Left lung (tissue), 10 donors: ENCODE data around the gene ZNF582. TPM values are rescaled to one million over a fixed set of nuclear protein-coding genes. Genes with fewer than 3 reads are reported as not detected.
A peak's percentile ranks its signal among the peaks of the same experiment; 100 is the strongest.
"Not testable (repeated sequence)": the region's sequence is repeated elsewhere in the genome, so short reads cannot be mapped to it uniquely, and the experiment has no call there.

Experiments
- ATAC-seq: fragments of 200-7000 bp; cut with Tn5 transposase; one replicate; pipeline ENCODE4 v1.9.1; 2020; ENCODE audit warnings: moderate library complexity
- DNase-seq, 4 donors: peaks; one replicate each; pipeline ENCODE4 v3.0.0-alpha.2; 2013 to 2020
- H3K27ac ChIP-seq, 2 donors: fragments of 200-600 bp; sonication (generic) in 1 of 2; one replicate each; pipeline versions ENCODE4 v1.5.0 to v1.8.0; 2020 to 2021
- H3K27me3 ChIP-seq, 2 donors: fragments of 200-600 bp; sonication (generic) in 1 of 2; one replicate each; pipeline versions ENCODE4 v1.5.0 to v1.8.0; 2020 to 2021
- H3K36me3 ChIP-seq, 2 donors: fragments of 200-600 bp; sonication (generic) in 1 of 2; one replicate each; pipeline versions ENCODE4 v1.5.0 to v1.8.0; 2020 to 2021
- H3K4me1 ChIP-seq, 2 donors: fragments of 200-600 bp; one replicate each; pipeline ENCODE4 v1.8.0; 2021
- H3K4me3 ChIP-seq, 2 donors: fragments of 200-600 bp; sonication (generic) in 1 of 2; one replicate each; pipeline versions ENCODE4 v1.5.0 to v1.8.0; 2020 to 2021; ENCODE audit warnings: mild to moderate bottlenecking in 1 of 2
- H3K9me3 ChIP-seq, 2 donors: fragments of 200-600 bp; sonication (generic) in 1 of 2; one replicate each; pipeline versions ENCODE4 v1.5.0 to v1.8.0; 2020 to 2021
- intact Hi-C, 2 donors: fragments of 100-400 bp; cut with DNase I; formaldehyde crosslinking; loops; one replicate each; pipeline versions ENCODE4 v1.11.2 to v1.14.2; 2022
- polyA plus RNA-seq, 6 donors: library from polyadenylated mRNA; unstranded; fragments of 120-200 nt; gene quantifications; one replicate each; pipeline ENCODE4 v1.2.1, GENCODE V29; 2013; ENCODE audit not compliant: insufficient read length in 6 of 6
- total RNA-seq, 2 donors: library from RNA; stranded (reverse); fragmentation: NEBNext Ultra II Directional; extraction: Animal tissue kit (Norgen Biotek cat#: 25700); gene quantifications; one replicate each; pipeline ENCODE4 v1.2.1, GENCODE V29; 2021
- TF ChIP-seq, protein P1 (sequence below), 2 donors: fragments of 200-600 bp; sonication (generic) in 1 of 2; IDR thresholded peaks; one replicate each; pipeline versions ENCODE4 v1.5.0 to v1.8.0; 2021; ENCODE audit warnings: antibody characterized with exemption in 2 of 2
- donor health status: DM: no; HTN: yes; CAD: no.
- donor health status: DM: no; HTN: no; CAD: no.

ZNF582 gene
- total and polyA plus RNA-seq, 8 donors: 2.9 to 13.1 (median 8.9) TPM

DNA sequence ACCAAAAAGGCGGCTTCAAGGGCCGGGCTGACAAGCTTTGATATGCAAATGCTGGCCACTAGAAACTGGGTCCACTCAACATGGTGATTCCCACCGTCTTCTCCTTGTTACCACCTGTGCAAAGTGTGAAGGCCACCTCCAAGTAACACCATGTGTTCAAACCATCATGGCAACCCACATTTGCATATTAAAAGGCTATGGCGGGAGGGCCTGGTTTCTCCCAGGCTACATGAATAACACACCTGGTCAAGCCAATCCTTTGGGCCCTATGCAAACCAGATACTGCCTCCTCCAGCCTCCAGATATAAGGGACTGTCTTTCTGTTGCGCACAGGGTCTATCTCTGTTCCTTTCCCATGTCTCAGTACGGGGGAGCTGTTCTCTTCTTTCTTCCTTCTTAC lies 42.1 kb downstream of the ZNF582 start:
- H3K4me3 ChIP-seq: no peak overlapping the region
- DNase-seq (no peak), ATAC-seq (no peak)
- H3K27me3 ChIP-seq: no peaks in the 10 kb centered on the region
- no peaks in the 10 kb centered on the region for H3K9me3 ChIP-seq
- intact Hi-C loops: no loop called here
- TF ChIP-seq, protein P1, sequence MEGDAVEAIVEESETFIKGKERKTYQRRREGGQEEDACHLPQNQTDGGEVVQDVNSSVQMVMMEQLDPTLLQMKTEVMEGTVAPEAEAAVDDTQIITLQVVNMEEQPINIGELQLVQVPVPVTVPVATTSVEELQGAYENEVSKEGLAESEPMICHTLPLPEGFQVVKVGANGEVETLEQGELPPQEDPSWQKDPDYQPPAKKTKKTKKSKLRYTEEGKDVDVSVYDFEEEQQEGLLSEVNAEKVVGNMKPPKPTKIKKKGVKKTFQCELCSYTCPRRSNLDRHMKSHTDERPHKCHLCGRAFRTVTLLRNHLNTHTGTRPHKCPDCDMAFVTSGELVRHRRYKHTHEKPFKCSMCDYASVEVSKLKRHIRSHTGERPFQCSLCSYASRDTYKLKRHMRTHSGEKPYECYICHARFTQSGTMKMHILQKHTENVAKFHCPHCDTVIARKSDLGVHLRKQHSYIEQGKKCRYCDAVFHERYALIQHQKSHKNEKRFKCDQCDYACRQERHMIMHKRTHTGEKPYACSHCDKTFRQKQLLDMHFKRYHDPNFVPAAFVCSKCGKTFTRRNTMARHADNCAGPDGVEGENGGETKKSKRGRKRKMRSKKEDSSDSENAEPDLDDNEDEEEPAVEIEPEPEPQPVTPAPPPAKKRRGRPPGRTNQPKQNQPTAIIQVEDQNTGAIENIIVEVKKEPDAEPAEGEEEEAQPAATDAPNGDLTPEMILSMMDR (IDR thresholded peaks at IDR 0.05): no peak
- no peaks in the 10 kb centered on the region for H3K4me1 ChIP-seq
- H3K36me3 ChIP-seq: no peaks in the 10 kb centered on the region
- H3K27ac ChIP-seq: no peak overlapping the region

- TF ChIP-seq, protein P1 (IDR thresholded peaks at IDR 0.05): peak; percentile 78 to 89
- DNase-seq (peak in 1 of 4 donors; percentile 55), ATAC-seq (peak; percentile 76)
- Histone ChIP-seq H3K9me3 (no peaks in the 10 kb centered on the region), H3K27me3 (no peaks in the 10 kb centered on the region), H3K36me3 (no peaks in the 10 kb centered on the region), H3K27ac (no peak overlapping the region), H3K4me3 (no peak overlapping the region), H3K4me1 (no peaks in the 10 kb centered on the region)
- intact Hi-C loops: no loop called here
Observed at GRCh38 chr19:56350416-56351045, 42.8 kb downstream of the ZNF582 start.

- H3K27ac ChIP-seq: no peak overlapping the region
- H3K27me3 ChIP-seq: no peaks in the 10 kb centered on the region
- H3K4me1 ChIP-seq: no peaks in the 10 kb centered on the region
- no peaks in the 10 kb centered on the region for H3K36me3 ChIP-seq
- no peak for DNase-seq
- ATAC-seq: no peak
- intact Hi-C loops: no loop called here
- no peaks in the 10 kb centered on the region for H3K9me3 ChIP-seq
- H3K4me3 ChIP-seq: no peak overlapping the region
- TF ChIP-seq, protein P1 (IDR thresholded peaks at IDR 0.05): no peak
Observed at GRCh38 chr19:56348289-56348877, 45.0 kb downstream of the ZNF582 start.

- Histone ChIP-seq H3K9me3 (peaks cover 0 to 3% of the 10 kb centered on the region in 2 donors), H3K4me1 (no peaks in the 10 kb centered on the region), H3K27me3 (no peaks in the 10 kb centered on the region), H3K27ac (no peak overlapping the region), H3K36me3 (no peaks in the 10 kb centered on the region), H3K4me3 (no peak overlapping the region)
- TF ChIP-seq, protein P1 (IDR thresholded peaks at IDR 0.05): no peak
- intact Hi-C loops: no loop called here
- ATAC-seq: no peak
- no peak for DNase-seq
Observed at GRCh38 chr19:56347163-56347778, 46.1 kb downstream of the ZNF582 start.

- H3K4me1 ChIP-seq: no peaks in the 10 kb centered on the region
- no peaks in the 10 kb centered on the region for H3K27me3 ChIP-seq
- peaks cover 0 to 15% of the 10 kb centered on the region in 2 donors for H3K9me3 ChIP-seq
- TF ChIP-seq, protein P1 (IDR thresholded peaks at IDR 0.05): no peak
- intact Hi-C loops: no loop called here
- DNase-seq: no peak
- no peaks in the 10 kb centered on the region for H3K36me3 ChIP-seq
- no peak overlapping the region for H3K4me3 ChIP-seq
- H3K27ac ChIP-seq: no peak overlapping the region
- ATAC-seq: no peak
Observed at GRCh38 chr19:56341948-56342347, 51.4 kb downstream of the ZNF582 start.

DNA sequence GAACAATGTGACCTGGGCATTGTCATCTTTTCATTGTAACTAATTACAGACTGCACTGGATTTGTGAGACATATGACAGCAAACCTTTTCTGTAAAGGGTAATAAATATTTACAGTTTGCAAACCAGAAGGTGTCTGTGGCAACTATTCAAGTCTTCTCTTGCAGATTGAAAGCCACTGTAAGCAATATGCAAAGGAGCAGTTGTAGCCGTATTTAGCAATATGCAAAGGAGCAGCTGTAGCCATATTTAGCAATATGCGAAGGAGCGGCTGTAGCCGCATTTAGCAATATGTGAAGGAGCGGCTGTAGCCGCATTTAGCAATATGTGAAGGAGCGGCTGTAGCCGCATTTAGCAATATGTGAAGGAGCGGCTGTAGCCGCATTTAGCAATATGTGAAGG lies 54.3 kb downstream of the ZNF582 start:
- peaks cover 0 to 15% of the 10 kb centered on the region in 2 donors for H3K9me3 ChIP-seq
- H3K4me1 ChIP-seq, H3K27me3 ChIP-seq, ATAC-seq, DNase-seq, H3K4me3 ChIP-seq, H3K27ac ChIP-seq, H3K36me3 ChIP-seq, intact Hi-C loops: not testable (repeated sequence)

DNA sequence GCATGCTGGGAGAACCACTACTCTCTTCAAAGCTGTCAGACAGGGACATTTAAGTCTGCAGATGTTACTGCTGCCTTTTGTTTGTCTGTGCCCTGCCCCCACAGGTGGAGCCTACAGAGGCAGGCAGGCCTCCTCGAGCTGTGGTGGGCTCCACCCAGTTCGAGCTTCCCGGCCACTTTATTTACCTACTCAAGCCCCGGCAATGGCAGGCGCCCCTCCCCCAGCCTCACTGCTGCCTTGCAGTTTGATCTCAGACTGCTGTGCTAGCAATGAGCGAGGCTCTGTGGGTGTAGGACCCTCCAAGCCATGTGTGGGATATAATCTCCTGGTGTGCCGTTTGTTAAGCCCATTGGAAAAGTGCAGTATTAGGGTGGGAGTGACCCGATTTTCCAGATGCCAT lies 56.3 kb downstream of the ZNF582 start:
- ATAC-seq, intact Hi-C loops, H3K27ac ChIP-seq, H3K36me3 ChIP-seq, DNase-seq, H3K4me3 ChIP-seq, H3K27me3 ChIP-seq, H3K4me1 ChIP-seq: not testable (repeated sequence)
- H3K9me3 ChIP-seq: peaks cover 0 to 13% of the 10 kb centered on the region in 2 donors

- H3K4me1 ChIP-seq, H3K9me3 ChIP-seq, intact Hi-C loops, DNase-seq, ATAC-seq, H3K27ac ChIP-seq, H3K4me3 ChIP-seq, H3K36me3 ChIP-seq, H3K27me3 ChIP-seq: not testable (repeated sequence)
Observed at GRCh38 chr19:56335371-56335770, 58.0 kb downstream of the ZNF582 start.
